H1 (cell line): Measurements from ENCODE around the gene UBE3C. TPM values are rescaled to one million over a fixed set of nuclear protein-coding genes. Genes with fewer than 3 reads are reported as not detected.

Experiments
- CTCF ChIA-PET: fragments of 300-600 bp; sonication (Branson Sonifier 250); formaldehyde crosslinking; loops from one replicate; lab custom pipeline; 2021; ENCODE audit not compliant: partially characterized antibody; lab: Charles Lee
- POLR2A ChIA-PET: fragments of 300-600 bp; sonication (Branson Sonifier 250); formaldehyde crosslinking; loops from one replicate; lab custom pipeline; 2021; ENCODE audit warnings: inconsistent platforms; ENCODE audit not compliant: partially characterized antibody; lab: Charles Lee
- DNase-seq, 2 experiments: peaks; one replicate each; pipeline versions ENCODE4 v3.0.0 to v3.0.0-alpha.2; 2010 to 2022; ENCODE audit warnings: low spot score in 2 of 2, low read depth in 1 of 2, mixed read lengths in 1 of 2
- FAIRE-seq: peaks from 2 replicates; lab custom pipeline; 2011; peaks lifted over from hg19 to GRCh38; lab: Jason Lieb, UNC
- H2AFZ ChIP-seq: 2 replicates; pipeline ENCODE4 v1.8.1; 2012; ENCODE audit warnings: low read length, inconsistent platforms
- H2AK5ac ChIP-seq: 2 replicates; pipeline ENCODE4 v1.6.1; 2013; ENCODE audit warnings: low read depth, low read length
- H2BK120ac ChIP-seq: replicated peaks from 2 replicates; pipeline ENCODE3; 2013; ENCODE audit warnings: low read depth, low read length, inconsistent platforms
- H2BK12ac ChIP-seq: 2 replicates; pipeline ENCODE4 v1.6.1; 2013; ENCODE audit warnings: low read depth, low read length
- H2BK15ac ChIP-seq: 2 replicates; pipeline ENCODE4 v1.6.1; 2013; ENCODE audit warnings: low read length
- H2BK20ac ChIP-seq: 2 replicates; pipeline ENCODE4 v1.6.1; 2013; ENCODE audit warnings: low read length
- H2BK5ac ChIP-seq: 2 replicates; pipeline ENCODE4 v1.6.1; 2013; ENCODE audit warnings: low read depth, low read length
- H3K14ac ChIP-seq: 2 replicates; pipeline ENCODE4 v1.6.1; 2013; ENCODE audit warnings: inconsistent platforms; ENCODE audit not compliant: insufficient read length
- H3K18ac ChIP-seq: 2 replicates; pipeline ENCODE4 v1.6.1; 2013; ENCODE audit warnings: low read length; ENCODE audit errors: extremely low read depth
- H3K23ac ChIP-seq: 2 replicates; pipeline ENCODE4 v1.6.1; 2013; ENCODE audit warnings: inconsistent platforms; ENCODE audit not compliant: insufficient read length
- H3K23me2 ChIP-seq: 2 replicates; pipeline ENCODE4 v1.6.1; 2013; ENCODE audit warnings: low read depth, low read length
- H3K27ac ChIP-seq: 2 replicates; pipeline ENCODE4 v1.6.1; 2011; ENCODE audit warnings: low read depth, low read length, inconsistent platforms
- H3K27me3 ChIP-seq, 4 experiments: replicated peaks in 1 of 4; 1 replicate in 1 of 4; 2 replicates in 3 of 4; pipeline versions ENCODE4 v1.6.1 to v1.8.1; 2011 to 2013; ENCODE audit warnings: low read length in 3 of 4, mild to moderate bottlenecking in 3 of 4, inconsistent platforms in 2 of 4, mixed read lengths in 2 of 4, moderate library complexity in 1 of 4; ENCODE audit not compliant: control insufficient read depth in 3 of 4, insufficient read depth in 3 of 4; ENCODE audit errors: extremely low read depth in 1 of 4
- H3K36me3 ChIP-seq, 4 experiments: 2 replicates each; pipeline versions ENCODE4 v1.6.1 to v1.8.1; 2011 to 2013; ENCODE audit warnings: mild to moderate bottlenecking in 4 of 4, low read length in 3 of 4, moderate library complexity in 2 of 4, control low read depth in 1 of 4, inconsistent platforms in 1 of 4; ENCODE audit not compliant: insufficient read depth in 4 of 4, control insufficient read depth in 2 of 4
- H3K4ac ChIP-seq: replicated peaks from 2 replicates; pipeline ENCODE3; 2013; ENCODE audit warnings: low read length, low read depth, mixed read lengths, inconsistent platforms; ENCODE audit not compliant: insufficient read length
- H3K4me1 ChIP-seq, 4 experiments: replicated peaks in 1 of 4; 1 replicate in 1 of 4; 2 replicates in 3 of 4; pipeline versions ENCODE4 v1.6.1 to v1.8.1; 2011 to 2013; ENCODE audit warnings: low read length in 3 of 4, inconsistent platforms in 2 of 4, mixed read lengths in 1 of 4; ENCODE audit not compliant: insufficient read depth in 4 of 4, control insufficient read depth in 3 of 4
- H3K4me2 ChIP-seq, 2 experiments: 2 replicates each; pipeline versions ENCODE4 v1.6.1 to v1.8.1; 2011 to 2013; ENCODE audit warnings: low read depth in 2 of 2, low read length in 2 of 2, control low read depth in 1 of 2, inconsistent platforms in 1 of 2, mild to moderate bottlenecking in 1 of 2; ENCODE audit not compliant: insufficient read depth in 1 of 2
- H3K4me3 ChIP-seq, 4 experiments: fragments of 200-600, 300-600 bp in 1 of 4; sonication (generic), shearing (Covaris generic), sonication (Bioruptor Twin) in 1 of 4; 2 replicates each; pipeline versions ENCODE4 v1.5.1 to v1.8.1; 2011 to 2016; ENCODE audit warnings: low read length in 4 of 4, low read depth in 3 of 4, control low read depth in 2 of 4, inconsistent platforms in 2 of 4, mild to moderate bottlenecking in 2 of 4, mixed read lengths in 1 of 4, moderate library complexity in 1 of 4; ENCODE audit not compliant: insufficient read depth in 2 of 4; ENCODE audit errors: extremely low read depth in 1 of 4
- H3K56ac ChIP-seq: replicated peaks from 2 replicates; pipeline ENCODE3; 2013; ENCODE audit warnings: low read depth, mild to moderate bottlenecking, mixed read lengths, low read length, inconsistent platforms; ENCODE audit not compliant: insufficient read length
- H3K79me1 ChIP-seq: 2 replicates; pipeline ENCODE4 v1.6.1; 2013; ENCODE audit warnings: low read depth, low read length, control low read depth
- H3K79me2 ChIP-seq, 2 experiments: 2 replicates each; pipeline versions ENCODE4 v1.6.1 to v1.8.1; 2012 to 2013; ENCODE audit warnings: low read length in 2 of 2, mild to moderate bottlenecking in 2 of 2, inconsistent platforms in 1 of 2; ENCODE audit not compliant: insufficient read depth in 2 of 2, control insufficient read depth in 1 of 2
- H3K9ac ChIP-seq, 4 experiments: replicated peaks in 1 of 4; 1 replicate in 1 of 4; 2 replicates in 3 of 4; pipeline versions ENCODE4 v1.6.1 to v1.8.1; 2011 to 2013; ENCODE audit warnings: low read depth in 3 of 4, low read length in 3 of 4, control low read depth in 2 of 4, mild to moderate bottlenecking in 2 of 4, moderate library complexity in 2 of 4, inconsistent platforms in 1 of 4; ENCODE audit errors: extremely low read depth in 1 of 4
- H3K9me3 ChIP-seq, 2 experiments: 2 replicates each; pipeline versions ENCODE4 v1.6.1 to v1.8.1; 2012 to 2013; ENCODE audit warnings: mild to moderate bottlenecking in 2 of 2, moderate library complexity in 2 of 2, control low read depth in 1 of 2, inconsistent platforms in 1 of 2, low read depth in 1 of 2, low read length in 1 of 2, mixed read lengths in 1 of 2; ENCODE audit not compliant: insufficient read depth in 2 of 2
- H4K20me1 ChIP-seq, 2 experiments: replicated peaks in 1 of 2; 2 replicates each; pipeline versions ENCODE3 to v1.8.1; 2011 to 2013; ENCODE audit warnings: inconsistent platforms in 2 of 2, low read length in 2 of 2, mild to moderate bottlenecking in 1 of 2; ENCODE audit not compliant: insufficient read depth in 2 of 2, control insufficient read depth in 1 of 2
- H4K5ac ChIP-seq: 2 replicates; pipeline ENCODE4 v1.6.1; 2013; ENCODE audit warnings: low read length, low read depth, mixed read lengths, inconsistent platforms; ENCODE audit not compliant: insufficient read length
- H4K8ac ChIP-seq: 2 replicates; pipeline ENCODE4 v1.8.0; 2013; ENCODE audit warnings: mild to moderate bottlenecking, moderate library complexity, low read length, inconsistent platforms; ENCODE audit not compliant: insufficient read depth; ENCODE audit errors: extremely low read depth
- H4K91ac ChIP-seq: replicated peaks from 2 replicates; pipeline ENCODE3; 2013; ENCODE audit warnings: low read length, mixed read lengths, inconsistent platforms; ENCODE audit not compliant: insufficient read length
- CBX5 ChIP-seq: fragments of 300-800, 300-1000 bp; sonication (generic); IDR thresholded peaks from 2 replicates; pipeline ENCODE4 v1.7.1; 2016; ENCODE audit warnings: antibody characterized with exemption, low read length, low read depth
- CHD2 ChIP-seq: IDR thresholded peaks from 2 replicates; pipeline ENCODE4 v1.6.1; 2012; ENCODE audit warnings: low read length, improper control_type of control experiment
- EGR1 ChIP-seq: IDR thresholded peaks from 2 replicates; pipeline ENCODE4 v1.6.1; 2011; ENCODE audit warnings: low read depth, low read length, borderline replicate concordance
- FOSL1 ChIP-seq: IDR thresholded peaks from 2 replicates; pipeline ENCODE4 v1.6.1; 2011; ENCODE audit warnings: mild to moderate bottlenecking, low read depth, low read length, moderate library complexity; ENCODE audit not compliant: insufficient read depth
- GABPA ChIP-seq: IDR thresholded peaks from 2 replicates; pipeline ENCODE4 v1.6.1; 2011; ENCODE audit warnings: mild to moderate bottlenecking, low read length, moderate library complexity, borderline replicate concordance; ENCODE audit not compliant: insufficient read depth
- HDAC2 ChIP-seq, 2 experiments: fragments of 300-600 bp in 1 of 2; sonication (generic) in 1 of 2; IDR thresholded peaks; 2 replicates each; pipeline ENCODE4 v1.6.1; 2011 to 2012; ENCODE audit warnings: low read depth in 2 of 2, low read length in 2 of 2, mild to moderate bottlenecking in 2 of 2, moderate library complexity in 2 of 2, borderline replicate concordance in 1 of 2, inconsistent platforms in 1 of 2
- KDM5A ChIP-seq: fragments of 200-600 bp; IDR thresholded peaks from 2 replicates; pipeline ENCODE4 v1.7.1; 2012; ENCODE audit warnings: mild to moderate bottlenecking, low read length, inconsistent platforms, mixed read lengths
- SIX5 ChIP-seq: IDR thresholded peaks from 2 replicates; pipeline ENCODE4 v1.6.1; 2011; ENCODE audit warnings: mild to moderate bottlenecking, low read depth, low read length
- SP4 ChIP-seq: IDR thresholded peaks from 2 replicates; pipeline ENCODE4 v1.6.1; 2012; ENCODE audit warnings: low read length, inconsistent platforms
- TAF1 ChIP-seq: IDR thresholded peaks from 2 replicates; pipeline ENCODE4 v1.6.1; 2011; ENCODE audit warnings: mild to moderate bottlenecking, low read depth, low read length
- TBP ChIP-seq: IDR thresholded peaks from 2 replicates; pipeline ENCODE4 v1.6.1; 2011; ENCODE audit warnings: low read depth, low read length, improper control_type of control experiment
- TEAD4 ChIP-seq: IDR thresholded peaks from 2 replicates; pipeline ENCODE4 v1.6.1; 2012; ENCODE audit warnings: low read depth, low read length, inconsistent platforms, mixed read lengths
- WGBS, 2 experiments: shearing (Covaris generic) in 1 of 2; methylation state at CpG; one replicate each; pipeline versions ENCODE4 v1.1.6 to v1.1.7; 2013 to 2015; ENCODE audit warnings: low lambda C conversion rate in 2 of 2, mixed read lengths in 2 of 2, inconsistent platforms in 1 of 2, low coverage in 1 of 2, missing lambda C conversion rate in 1 of 2; ENCODE audit not compliant: insufficient replicate concordance in 2 of 2, insufficient coverage in 1 of 2, insufficient read length in 1 of 2; ENCODE audit errors: extremely low coverage in 1 of 2, missing lambda C conversion rate in 1 of 2; 5-methylcytosine and 5-hydroxymethylcytosine counted together
- polyA plus RNA-seq, 7 experiments: library from polyadenylated mRNA; depleted of rRNA in 3 of 7; stranded (reverse) in 5 of 7; unstranded in 2 of 7; fragments of >200 nt in 5 of 7; fragments of 200-250 nt in 2 of 7; gene quantifications; 1 replicate in 5 of 7; 2 replicates in 1 of 7; 4 replicates in 1 of 7; pipeline versions ENCODE4 v1.2.1 to v1.2.3, GENCODE V29; 2011 to 2013; ENCODE audit warnings: missing spikeins in 2 of 7, mixed read lengths in 2 of 7
- total RNA-seq: library from RNA; stranded (reverse); fragmentation: NEBNext Ultra II Directional; extraction: Animal tissue kit (Norgen Biotek cat#: 25700); gene quantifications from 2 replicates; pipeline ENCODE4 v1.2.1, GENCODE V29; 2021
- TF ChIP-seq, protein P1 (sequence below): IDR thresholded peaks from 2 replicates; pipeline ENCODE4 v1.6.1; 2012; ENCODE audit warnings: low read length, inconsistent platforms

UBE3C gene
- total and polyA plus RNA-seq, 2 of the 8 experiments (the other 6 are each of a cell fraction or from before 2014, with no cell fraction given) = 32.0 to 54.1 TPM

DNA sequence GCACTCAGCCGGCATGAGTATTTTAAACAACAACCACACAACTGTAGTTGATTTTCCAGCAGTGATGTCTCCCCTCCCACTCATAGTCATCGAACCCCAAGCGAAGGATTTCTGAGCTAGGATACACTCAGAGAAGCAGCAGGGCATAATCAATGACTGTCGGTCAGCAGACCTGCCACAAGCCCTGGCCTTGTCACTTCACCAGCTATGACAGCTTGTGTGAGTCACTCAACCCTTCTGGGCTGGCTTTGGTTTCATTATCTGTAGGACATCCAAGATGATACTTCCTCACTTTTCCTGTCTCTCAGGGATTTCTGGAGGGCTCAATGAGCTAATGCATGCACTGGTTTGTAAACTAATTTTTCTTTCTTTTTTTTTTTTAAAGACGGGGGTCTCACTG lies 22.0 kb upstream of the UBE3C start:
- Histone ChIP-seq H4K20me1 (no peaks in the 10 kb centered on the region), H3K4me2 (no peak overlapping the region), H3K27me3 (no peaks in the 10 kb centered on the region), H3K9ac (no peak overlapping the region), H3K23ac (no peak overlapping the region), H3K4me1 (no peaks in the 10 kb centered on the region), H3K36me3 (no peaks in the 10 kb centered on the region), H4K91ac (no peak overlapping the region), H4K5ac (no peak overlapping the region), H3K79me2 (no peaks in the 10 kb centered on the region), H3K27ac (no peak overlapping the region), H3K9me3 (peaks cover 1 to 9% of the 10 kb centered on the region in 2 experiments; a peak in 1 of 4 replicates), H3K4ac (no peak overlapping the region), H2BK5ac (no peak overlapping the region), H3K23me2 (no peaks in the 10 kb centered on the region), H2BK15ac (no peak overlapping the region), H3K18ac (no peak overlapping the region), H3K14ac (no peak overlapping the region), H2BK12ac (no peak overlapping the region), H2BK20ac (no peak overlapping the region), H3K79me1 (no peaks in the 10 kb centered on the region; the same call in 1 of the 2 replicates), H4K8ac (no peak overlapping the region), H3K56ac (no peak overlapping the region), H2AFZ (no peak overlapping the region), H2AK5ac (no peak overlapping the region), H2BK120ac (no peak overlapping the region), H3K4me3 (no peak overlapping the region)
- no peak for DNase-seq
- ChIA-PET POLR2A (no interaction called here), CTCF (interaction anchor here (0.6 to 2.2 kb wide), 4 partner anchors 9 to 165 kb away, joined by 3 to 5 read pairs (median 4); no protein-coding TSS in a partner anchor)
- TF ChIP-seq TAF1 = no peak
- TF ChIP-seq TEAD4 = no peak
- TF ChIP-seq EGR1 = no peak
- TF ChIP-seq, protein P1, sequence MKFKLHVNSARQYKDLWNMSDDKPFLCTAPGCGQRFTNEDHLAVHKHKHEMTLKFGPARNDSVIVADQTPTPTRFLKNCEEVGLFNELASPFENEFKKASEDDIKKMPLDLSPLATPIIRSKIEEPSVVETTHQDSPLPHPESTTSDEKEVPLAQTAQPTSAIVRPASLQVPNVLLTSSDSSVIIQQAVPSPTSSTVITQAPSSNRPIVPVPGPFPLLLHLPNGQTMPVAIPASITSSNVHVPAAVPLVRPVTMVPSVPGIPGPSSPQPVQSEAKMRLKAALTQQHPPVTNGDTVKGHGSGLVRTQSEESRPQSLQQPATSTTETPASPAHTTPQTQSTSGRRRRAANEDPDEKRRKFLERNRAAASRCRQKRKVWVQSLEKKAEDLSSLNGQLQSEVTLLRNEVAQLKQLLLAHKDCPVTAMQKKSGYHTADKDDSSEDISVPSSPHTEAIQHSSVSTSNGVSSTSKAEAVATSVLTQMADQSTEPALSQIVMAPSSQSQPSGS = no peak
- TF ChIP-seq TBP = no peak
- TF ChIP-seq CHD2 = no peak
- TF ChIP-seq KDM5A = no peak
- no peak for TF ChIP-seq SP4
- TF ChIP-seq FOSL1 = no peak
- TF ChIP-seq HDAC2 (IDR thresholded peaks at IDR 0.05; ENCODE audit: borderline replicate concordance in 1 of 2, low read depth in 2 of 2, low read length in 2 of 2) = no peak
- no peak for TF ChIP-seq SIX5
- no peak for TF ChIP-seq GABPA
- no peak for TF ChIP-seq CBX5
- FAIRE-seq = no peak
- 72% methylated on average over 5 of the region's 5 CpGs; no CpG with 5 or more reads in 1 of the 2 experiments for WGBS, 2 experiments
